A673 (cell line): ENCODE results near the gene PRKCA.

Experiments used
- CTCF ChIP-seq: fragments of 300-800, 200-600 bp; sonication (generic); conservative IDR thresholded peaks from 2 replicates; pipeline ENCODE4 v1.5.1; 2017; ENCODE audit warnings: low read depth, mild to moderate bottlenecking, antibody characterized with exemption, low read length, moderate library complexity, mixed read lengths
- EZH2 ChIP-seq: fragments of 200-600 bp; sonication (generic); IDR thresholded peaks from 2 replicates; pipeline ENCODE4 v1.6.1; 2017; ENCODE audit warnings: borderline replicate concordance, low read depth, mild to moderate bottlenecking, mixed read lengths, antibody characterized with exemption, low read length; ENCODE audit not compliant: poor library complexity, severe bottlenecking

- TF ChIP-seq CTCF (no peak), EZH2 (no peak)
Measured at GRCh38 chr17:66429680-66430079, 127.3 kb downstream of the PRKCA start.
